H1 (cell line): ENCODE data around the gene ZSWIM7. TPM values are rescaled to one million over a fixed set of nuclear protein-coding genes. Genes with fewer than 3 reads are reported as not detected.

Experiments
- CTCF ChIA-PET: fragments of 300-600 bp; sonication (Branson Sonifier 250); formaldehyde crosslinking; loops from one replicate; lab custom pipeline; 2021; ENCODE audit not compliant: partially characterized antibody; lab: Charles Lee
- POLR2A ChIA-PET: fragments of 300-600 bp; sonication (Branson Sonifier 250); formaldehyde crosslinking; loops from one replicate; lab custom pipeline; 2021; ENCODE audit warnings: inconsistent platforms; ENCODE audit not compliant: partially characterized antibody; lab: Charles Lee
- DNase-seq, 2 experiments: peaks; one replicate each; pipeline versions ENCODE4 v3.0.0 to v3.0.0-alpha.2; 2010 to 2022; ENCODE audit warnings: low spot score in 2 of 2, low read depth in 1 of 2, mixed read lengths in 1 of 2
- FAIRE-seq: peaks from 2 replicates; lab custom pipeline; 2011; peaks lifted over from hg19 to GRCh38; lab: Jason Lieb, UNC
- H2AFZ ChIP-seq: 2 replicates; pipeline ENCODE4 v1.8.1; 2012; ENCODE audit warnings: low read length, inconsistent platforms
- H2AK5ac ChIP-seq: 2 replicates; pipeline ENCODE4 v1.6.1; 2013; ENCODE audit warnings: low read depth, low read length
- H2BK120ac ChIP-seq: replicated peaks from 2 replicates; pipeline ENCODE3; 2013; ENCODE audit warnings: low read depth, low read length, inconsistent platforms
- H2BK12ac ChIP-seq: 2 replicates; pipeline ENCODE4 v1.6.1; 2013; ENCODE audit warnings: low read depth, low read length
- H2BK15ac ChIP-seq: 2 replicates; pipeline ENCODE4 v1.6.1; 2013; ENCODE audit warnings: low read length
- H2BK20ac ChIP-seq: 2 replicates; pipeline ENCODE4 v1.6.1; 2013; ENCODE audit warnings: low read length
- H2BK5ac ChIP-seq: 2 replicates; pipeline ENCODE4 v1.6.1; 2013; ENCODE audit warnings: low read depth, low read length
- H3K14ac ChIP-seq: 2 replicates; pipeline ENCODE4 v1.6.1; 2013; ENCODE audit warnings: inconsistent platforms; ENCODE audit not compliant: insufficient read length
- H3K18ac ChIP-seq: 2 replicates; pipeline ENCODE4 v1.6.1; 2013; ENCODE audit warnings: low read length; ENCODE audit errors: extremely low read depth
- H3K23ac ChIP-seq: 2 replicates; pipeline ENCODE4 v1.6.1; 2013; ENCODE audit warnings: inconsistent platforms; ENCODE audit not compliant: insufficient read length
- H3K23me2 ChIP-seq: 2 replicates; pipeline ENCODE4 v1.6.1; 2013; ENCODE audit warnings: low read depth, low read length
- H3K27ac ChIP-seq: 2 replicates; pipeline ENCODE4 v1.6.1; 2011; ENCODE audit warnings: low read depth, low read length, inconsistent platforms
- H3K27me3 ChIP-seq, 4 experiments: replicated peaks in 1 of 4; 1 replicate in 1 of 4; 2 replicates in 3 of 4; pipeline versions ENCODE4 v1.6.1 to v1.8.1; 2011 to 2013; ENCODE audit warnings: low read length in 3 of 4, mild to moderate bottlenecking in 3 of 4, inconsistent platforms in 2 of 4, mixed read lengths in 2 of 4, moderate library complexity in 1 of 4; ENCODE audit not compliant: control insufficient read depth in 3 of 4, insufficient read depth in 3 of 4; ENCODE audit errors: extremely low read depth in 1 of 4
- H3K36me3 ChIP-seq, 4 experiments: 2 replicates each; pipeline versions ENCODE4 v1.6.1 to v1.8.1; 2011 to 2013; ENCODE audit warnings: mild to moderate bottlenecking in 4 of 4, low read length in 3 of 4, moderate library complexity in 2 of 4, control low read depth in 1 of 4, inconsistent platforms in 1 of 4; ENCODE audit not compliant: insufficient read depth in 4 of 4, control insufficient read depth in 2 of 4
- H3K4ac ChIP-seq: replicated peaks from 2 replicates; pipeline ENCODE3; 2013; ENCODE audit warnings: low read length, low read depth, mixed read lengths, inconsistent platforms; ENCODE audit not compliant: insufficient read length
- H3K4me1 ChIP-seq, 4 experiments: replicated peaks in 1 of 4; 1 replicate in 1 of 4; 2 replicates in 3 of 4; pipeline versions ENCODE4 v1.6.1 to v1.8.1; 2011 to 2013; ENCODE audit warnings: low read length in 3 of 4, inconsistent platforms in 2 of 4, mixed read lengths in 1 of 4; ENCODE audit not compliant: insufficient read depth in 4 of 4, control insufficient read depth in 3 of 4
- H3K4me2 ChIP-seq, 2 experiments: 2 replicates each; pipeline versions ENCODE4 v1.6.1 to v1.8.1; 2011 to 2013; ENCODE audit warnings: low read depth in 2 of 2, low read length in 2 of 2, control low read depth in 1 of 2, inconsistent platforms in 1 of 2, mild to moderate bottlenecking in 1 of 2; ENCODE audit not compliant: insufficient read depth in 1 of 2
- H3K4me3 ChIP-seq, 4 experiments: fragments of 200-600, 300-600 bp in 1 of 4; sonication (generic), shearing (Covaris generic), sonication (Bioruptor Twin) in 1 of 4; 2 replicates each; pipeline versions ENCODE4 v1.5.1 to v1.8.1; 2011 to 2016; ENCODE audit warnings: low read length in 4 of 4, low read depth in 3 of 4, control low read depth in 2 of 4, inconsistent platforms in 2 of 4, mild to moderate bottlenecking in 2 of 4, mixed read lengths in 1 of 4, moderate library complexity in 1 of 4; ENCODE audit not compliant: insufficient read depth in 2 of 4; ENCODE audit errors: extremely low read depth in 1 of 4
- H3K56ac ChIP-seq: replicated peaks from 2 replicates; pipeline ENCODE3; 2013; ENCODE audit warnings: low read depth, mild to moderate bottlenecking, mixed read lengths, low read length, inconsistent platforms; ENCODE audit not compliant: insufficient read length
- H3K79me1 ChIP-seq: 2 replicates; pipeline ENCODE4 v1.6.1; 2013; ENCODE audit warnings: low read depth, low read length, control low read depth
- H3K79me2 ChIP-seq, 2 experiments: 2 replicates each; pipeline versions ENCODE4 v1.6.1 to v1.8.1; 2012 to 2013; ENCODE audit warnings: low read length in 2 of 2, mild to moderate bottlenecking in 2 of 2, inconsistent platforms in 1 of 2; ENCODE audit not compliant: insufficient read depth in 2 of 2, control insufficient read depth in 1 of 2
- H3K9ac ChIP-seq, 4 experiments: replicated peaks in 1 of 4; 1 replicate in 1 of 4; 2 replicates in 3 of 4; pipeline versions ENCODE4 v1.6.1 to v1.8.1; 2011 to 2013; ENCODE audit warnings: low read depth in 3 of 4, low read length in 3 of 4, control low read depth in 2 of 4, mild to moderate bottlenecking in 2 of 4, moderate library complexity in 2 of 4, inconsistent platforms in 1 of 4; ENCODE audit errors: extremely low read depth in 1 of 4
- H3K9me3 ChIP-seq, 2 experiments: 2 replicates each; pipeline versions ENCODE4 v1.6.1 to v1.8.1; 2012 to 2013; ENCODE audit warnings: mild to moderate bottlenecking in 2 of 2, moderate library complexity in 2 of 2, control low read depth in 1 of 2, inconsistent platforms in 1 of 2, low read depth in 1 of 2, low read length in 1 of 2, mixed read lengths in 1 of 2; ENCODE audit not compliant: insufficient read depth in 2 of 2
- H4K20me1 ChIP-seq, 2 experiments: replicated peaks in 1 of 2; 2 replicates each; pipeline versions ENCODE3 to v1.8.1; 2011 to 2013; ENCODE audit warnings: inconsistent platforms in 2 of 2, low read length in 2 of 2, mild to moderate bottlenecking in 1 of 2; ENCODE audit not compliant: insufficient read depth in 2 of 2, control insufficient read depth in 1 of 2
- H4K5ac ChIP-seq: 2 replicates; pipeline ENCODE4 v1.6.1; 2013; ENCODE audit warnings: low read length, low read depth, mixed read lengths, inconsistent platforms; ENCODE audit not compliant: insufficient read length
- H4K8ac ChIP-seq: 2 replicates; pipeline ENCODE4 v1.8.0; 2013; ENCODE audit warnings: mild to moderate bottlenecking, moderate library complexity, low read length, inconsistent platforms; ENCODE audit not compliant: insufficient read depth; ENCODE audit errors: extremely low read depth
- H4K91ac ChIP-seq: replicated peaks from 2 replicates; pipeline ENCODE3; 2013; ENCODE audit warnings: low read length, mixed read lengths, inconsistent platforms; ENCODE audit not compliant: insufficient read length
- CTBP2 ChIP-seq: IDR thresholded peaks from 2 replicates; pipeline ENCODE4 v1.7.0; 2011; ENCODE audit warnings: borderline replicate concordance, mild to moderate bottlenecking, moderate library complexity, mixed read lengths, low read length; ENCODE audit not compliant: insufficient read depth, insufficient read length
- NANOG ChIP-seq: IDR thresholded peaks from 2 replicates; pipeline ENCODE4 v1.6.1; 2011; ENCODE audit warnings: low read length, low read depth, mild to moderate bottlenecking, inconsistent platforms; ENCODE audit not compliant: insufficient read depth, poor library complexity, severe bottlenecking
- POU5F1 ChIP-seq: IDR thresholded peaks from 2 replicates; pipeline ENCODE4 v1.6.1; 2011; ENCODE audit warnings: low read depth, mild to moderate bottlenecking, low read length, moderate library complexity
- WGBS, 2 experiments: shearing (Covaris generic) in 1 of 2; methylation state at CpG; one replicate each; pipeline versions ENCODE4 v1.1.6 to v1.1.7; 2013 to 2015; ENCODE audit warnings: low lambda C conversion rate in 2 of 2, mixed read lengths in 2 of 2, inconsistent platforms in 1 of 2, low coverage in 1 of 2, missing lambda C conversion rate in 1 of 2; ENCODE audit not compliant: insufficient replicate concordance in 2 of 2, insufficient coverage in 1 of 2, insufficient read length in 1 of 2; ENCODE audit errors: extremely low coverage in 1 of 2, missing lambda C conversion rate in 1 of 2; 5-methylcytosine and 5-hydroxymethylcytosine counted together
- polyA plus RNA-seq, 7 experiments: library from polyadenylated mRNA; depleted of rRNA in 3 of 7; stranded (reverse) in 5 of 7; unstranded in 2 of 7; fragments of >200 nt in 5 of 7; fragments of 200-250 nt in 2 of 7; gene quantifications; 1 replicate in 5 of 7; 2 replicates in 1 of 7; 4 replicates in 1 of 7; pipeline versions ENCODE4 v1.2.1 to v1.2.3, GENCODE V29; 2011 to 2013; ENCODE audit warnings: missing spikeins in 2 of 7, mixed read lengths in 2 of 7
- total RNA-seq: library from RNA; stranded (reverse); fragmentation: NEBNext Ultra II Directional; extraction: Animal tissue kit (Norgen Biotek cat#: 25700); gene quantifications from 2 replicates; pipeline ENCODE4 v1.2.1, GENCODE V29; 2021

ZSWIM7 gene
- total and polyA plus RNA-seq, 2 of the 8 experiments (the other 6 are each of a cell fraction or from before 2014, with no cell fraction given), result 39.3 to 57.7 TPM

- Histone ChIP-seq H4K91ac (no peak overlapping the region), H2BK120ac (no peak overlapping the region), H2BK20ac (no peak overlapping the region), H3K18ac (peak overlapping the region; percentile 21; the same call in 1 of the 2 replicates), H2AK5ac (no peak overlapping the region), H3K14ac (no peak overlapping the region), H3K79me2 (no peaks in the 10 kb centered on the region), H2BK12ac (no peak overlapping the region), H3K9me3 (no peaks in the 10 kb centered on the region), H3K4ac (no peak overlapping the region), H3K27me3 (no peaks in the 10 kb centered on the region), H3K9ac (no peak overlapping the region), H4K5ac (no peak overlapping the region), H3K27ac (peak overlapping the region; percentile 15; the same call in 1 of the 2 replicates), H3K4me3 (no peak overlapping the region), H3K56ac (no peak overlapping the region), H4K8ac (no peak overlapping the region), H3K4me1 (peaks cover 0 to 9% (median 4%) of the 10 kb centered on the region in 4 experiments; a peak in 3 of 7 replicates), H4K20me1 (peaks cover 0 to 2% of the 10 kb centered on the region in 2 experiments), H2AFZ (no peak overlapping the region), H3K79me1 (no peaks in the 10 kb centered on the region; the same call in 1 of the 2 replicates), H2BK15ac (no peak overlapping the region), H3K4me2 (peak overlapping the region; percentile 12 to 29; a peak in 1 of 4 replicates), H3K23ac (no peak overlapping the region), H3K23me2 (no peaks in the 10 kb centered on the region), H2BK5ac (peak overlapping the region; percentile 14; the same call in 1 of the 2 replicates), H3K36me3 (peaks cover 6 to 54% (median 24%) of the 10 kb centered on the region in 4 experiments)
- no peak for TF ChIP-seq CTBP2
- peak; percentile 84; the same call in 1 of the 2 replicates for TF ChIP-seq POU5F1
- peak; percentile 44 for TF ChIP-seq NANOG
- DNase-seq, result no peak
- 87% methylated on average over 10 of the region's 10 CpGs; no CpG with 5 or more reads in 1 of the 2 experiments for WGBS, 2 experiments
- FAIRE-seq, result peak; percentile 52
- CTCF ChIA-PET, result interaction anchor here (0.6 to 1.1 kb wide), 2 partner anchors 11 to 256 kb away, joined by 3 to 4 read pairs; no protein-coding TSS in a partner anchor
- POLR2A ChIA-PET, result interaction anchor here (2.4 kb wide), 1 partner anchor 14 kb away, joined by 6 read pairs; no protein-coding TSS in a partner anchor
These were observed 45.0 kb upstream of the ZSWIM7 start for GRCh38 chr17:16044487-16044886.
